ENCODE results near the gene KCNK17. TPM values are rescaled to one million over a fixed set of nuclear protein-coding genes. Genes with fewer than 3 reads are reported as not detected.

The KCNK17 gene
- total RNA-seq, 2 experiments from 2014 or later: not detected

GRCh38 chr6:39279539-39279938, 34.7 kb downstream of the KCNK17 start:
- ChIA-PET CTCF (no interaction called here), POLR2A (no interaction called here)

- ChIA-PET POLR2A (no interaction called here), CTCF (no interaction called here)
These were observed 37.7 kb downstream of the KCNK17 start for GRCh38 chr6:39276379-39276995.

- ChIA-PET POLR2A (no interaction called here), CTCF (no interaction called here)
These were observed 39.3 kb downstream of the KCNK17 start for GRCh38 chr6:39274903-39275302.

- POLR2A ChIA-PET: no interaction called here
These were observed 39.7 kb downstream of the KCNK17 start for GRCh38 chr6:39274471-39274870.

GRCh38 chr6:39273406-39273821, 40.8 kb downstream of the KCNK17 start:
- ChIA-PET POLR2A (no interaction called here), CTCF (no interaction called here)

More at GRCh38 chr6:39274471-39274870, 39.7 kb downstream of the KCNK17 start:
- CTCF ChIA-PET: interaction anchor here (0.6 kb wide), 1 partner anchor 100 kb away, joined by 4 read pairs; no protein-coding TSS in a partner anchor

GRCh38 chr6:39269961-39270360, 44.3 kb downstream of the KCNK17 start:
- ChIA-PET CTCF (no interaction called here), POLR2A (no interaction called here)

GRCh38 chr6:39268721-39269120, 45.5 kb downstream of the KCNK17 start:
- CTCF ChIA-PET: no interaction called here
- POLR2A ChIA-PET: no interaction called here

GRCh38 chr6:39268171-39268570, 46.0 kb downstream of the KCNK17 start:
- CTCF ChIA-PET: no interaction called here
- POLR2A ChIA-PET: no interaction called here

GRCh38 chr6:39266782-39267355, 47.4 kb downstream of the KCNK17 start:
- CTCF ChIA-PET: no interaction called here

GRCh38 chr6:39266375-39266774, 47.8 kb downstream of the KCNK17 start:
- POLR2A ChIA-PET: no interaction called here
- CTCF ChIA-PET: no interaction called here

More at GRCh38 chr6:39266782-39267355, 47.4 kb downstream of the KCNK17 start:
- POLR2A ChIA-PET: no interaction called here

- CTCF ChIA-PET: interaction anchor here (1.2 kb wide), 1 partner anchor 35 kb away, joined by 3 read pairs; no protein-coding TSS in a partner anchor
- POLR2A ChIA-PET: no interaction called here
These were observed 50.7 kb downstream of the KCNK17 start for GRCh38 chr6:39263303-39264037.

- POLR2A ChIA-PET: no interaction called here
These were observed 52.5 kb downstream of the KCNK17 start for GRCh38 chr6:39261751-39262150.

GRCh38 chr6:39260953-39261352, 53.3 kb downstream of the KCNK17 start:
- ChIA-PET CTCF (no interaction called here), POLR2A (no interaction called here)

More at GRCh38 chr6:39261751-39262150, 52.5 kb downstream of the KCNK17 start:
- CTCF ChIA-PET: no interaction called here

- CTCF ChIA-PET: no interaction called here
- POLR2A ChIA-PET: no interaction called here
These were observed 53.8 kb downstream of the KCNK17 start for GRCh38 chr6:39260456-39260855.

GRCh38 chr6:39256294-39256940, 57.8 kb downstream of the KCNK17 start:
- POLR2A ChIA-PET: no interaction called here
- CTCF ChIA-PET: interaction anchor here (0.6 to 0.7 kb wide), 2 partner anchors 22 to 23 kb away, joined by 3 to 6 read pairs; no protein-coding TSS in a partner anchor

GRCh38 chr6:39254999-39255535, 59.2 kb downstream of the KCNK17 start:
- ChIA-PET CTCF (no interaction called here), POLR2A (no interaction called here)

- ChIA-PET CTCF (no interaction called here), POLR2A (no interaction called here)
These were observed 62.8 kb downstream of the KCNK17 start for GRCh38 chr6:39251406-39251805.

GRCh38 chr6:39250507-39250906, 63.7 kb downstream of the KCNK17 start:
- CTCF ChIA-PET: no interaction called here
- POLR2A ChIA-PET: no interaction called here

GRCh38 chr6:39249278-39249677, 64.9 kb downstream of the KCNK17 start:
- POLR2A ChIA-PET: no interaction called here
- CTCF ChIA-PET: no interaction called here

Measured in activated CD8-positive, alpha-beta memory T cell treated with anti-CD3 and anti-CD28 coated beads for 36 hours (primary cell).